HEK293 (cell line): ENCODE results near the gene APBA1.

Source experiments
- AEBP2 ChIP-seq: fragments of 450-650 bp; formaldehyde crosslinking; IDR thresholded peaks from 2 replicates; pipeline ENCODE4 v1.5.1; 2016; ENCODE audit warnings: missing biosample characterization, missing genetic modification characterization, borderline replicate concordance
- BCL11A ChIP-seq: fragments of 450-650 bp; formaldehyde crosslinking; IDR thresholded peaks from 2 replicates; pipeline ENCODE4 v1.5.1; 2016; ENCODE audit warnings: low read depth, missing biosample characterization, missing genetic modification characterization
- CTCF ChIP-seq: fragments of 450-650 bp; formaldehyde crosslinking; IDR thresholded peaks from 2 replicates; pipeline ENCODE4 v1.5.1; 2016; ENCODE audit warnings: missing biosample characterization, missing genetic modification characterization
- FEZF1 ChIP-seq: fragments of 450-650 bp; formaldehyde crosslinking; IDR thresholded peaks from 2 replicates; pipeline ENCODE4 v1.5.1; 2016; ENCODE audit warnings: missing biosample characterization, missing genetic modification characterization
- GLIS1 ChIP-seq: fragments of 450-650 bp; formaldehyde crosslinking; IDR thresholded peaks from 2 replicates; pipeline ENCODE4 v1.5.1; 2016; ENCODE audit warnings: missing biosample characterization, missing genetic modification characterization
- MEIS1 ChIP-seq: sonication (generic); formaldehyde crosslinking; IDR thresholded peaks from 2 replicates; pipeline ENCODE4 v1.8.1; 2022; ENCODE audit warnings: missing genetic modification reagents, mild to moderate bottlenecking, borderline replicate concordance
- REST ChIP-seq: fragments of 450-650 bp; formaldehyde crosslinking; IDR thresholded peaks from 2 replicates; pipeline ENCODE4 v1.5.1; 2016; ENCODE audit warnings: missing biosample characterization, missing genetic modification characterization
- ZBTB20 ChIP-seq: fragments of 450-650 bp; formaldehyde crosslinking; IDR thresholded peaks from 2 replicates; pipeline ENCODE4 v1.5.1; 2016; ENCODE audit warnings: missing biosample characterization, missing genetic modification characterization
- ZBTB49 ChIP-seq: fragments of 450-650 bp; formaldehyde crosslinking; IDR thresholded peaks from 2 replicates; pipeline ENCODE4 v1.5.1; 2016; ENCODE audit warnings: missing biosample characterization, missing genetic modification characterization, low read depth
- ZNF121 ChIP-seq: fragments of 450-650 bp; formaldehyde crosslinking; IDR thresholded peaks from 2 replicates; pipeline ENCODE4 v1.5.1; 2016; ENCODE audit warnings: missing biosample characterization, missing genetic modification characterization
- ZNF169 ChIP-seq: fragments of 450-650 bp; formaldehyde crosslinking; IDR thresholded peaks from 2 replicates; pipeline ENCODE4 v1.5.1; 2016; ENCODE audit warnings: missing biosample characterization, missing genetic modification characterization
- ZNF24 ChIP-seq: fragments of 450-650 bp; formaldehyde crosslinking; IDR thresholded peaks from 2 replicates; pipeline ENCODE4 v1.5.1; 2016; ENCODE audit warnings: missing biosample characterization, missing genetic modification characterization
- ZNF596 ChIP-seq: fragments of 450-650 bp; IDR thresholded peaks from 2 replicates; pipeline ENCODE4 v1.5.0; 2018; ENCODE audit warnings: missing biosample characterization, mild to moderate bottlenecking, missing genetic modification characterization, moderate library complexity
- ZSCAN4 ChIP-seq: fragments of 450-650 bp; formaldehyde crosslinking; IDR thresholded peaks from 2 replicates; pipeline ENCODE4 v1.5.1; 2017; ENCODE audit warnings: missing biosample characterization, missing genetic modification characterization

GRCh38 chr9:69643098-69643497, 29.1 kb downstream of the APBA1 start:
- no peak for TF ChIP-seq CTCF (tag by site-specific recombination)
- no peak for TF ChIP-seq GLIS1 (tag by site-specific recombination)
- TF ChIP-seq ZSCAN4 (tag by site-specific recombination): no peak
- TF ChIP-seq ZBTB20 (tag by site-specific recombination): no peak
- TF ChIP-seq ZBTB49 (tag by site-specific recombination): no peak
- TF ChIP-seq REST (tag by site-specific recombination): no peak
- no peak for TF ChIP-seq BCL11A (tag by site-specific recombination)
- no peak for TF ChIP-seq FEZF1 (tag by site-specific recombination)
- no peak for TF ChIP-seq ZNF24 (tag by site-specific recombination)
- TF ChIP-seq ZNF596 (tag by site-specific recombination): no peak
- TF ChIP-seq ZNF121 (tag by site-specific recombination): no peak
- no peak for TF ChIP-seq AEBP2 (tag by site-specific recombination)
- no peak for TF ChIP-seq MEIS1 (CRISPR knock-in tag)
- no peak for TF ChIP-seq ZNF169
